ENCODE results near the gene PUM1.

DNA sequence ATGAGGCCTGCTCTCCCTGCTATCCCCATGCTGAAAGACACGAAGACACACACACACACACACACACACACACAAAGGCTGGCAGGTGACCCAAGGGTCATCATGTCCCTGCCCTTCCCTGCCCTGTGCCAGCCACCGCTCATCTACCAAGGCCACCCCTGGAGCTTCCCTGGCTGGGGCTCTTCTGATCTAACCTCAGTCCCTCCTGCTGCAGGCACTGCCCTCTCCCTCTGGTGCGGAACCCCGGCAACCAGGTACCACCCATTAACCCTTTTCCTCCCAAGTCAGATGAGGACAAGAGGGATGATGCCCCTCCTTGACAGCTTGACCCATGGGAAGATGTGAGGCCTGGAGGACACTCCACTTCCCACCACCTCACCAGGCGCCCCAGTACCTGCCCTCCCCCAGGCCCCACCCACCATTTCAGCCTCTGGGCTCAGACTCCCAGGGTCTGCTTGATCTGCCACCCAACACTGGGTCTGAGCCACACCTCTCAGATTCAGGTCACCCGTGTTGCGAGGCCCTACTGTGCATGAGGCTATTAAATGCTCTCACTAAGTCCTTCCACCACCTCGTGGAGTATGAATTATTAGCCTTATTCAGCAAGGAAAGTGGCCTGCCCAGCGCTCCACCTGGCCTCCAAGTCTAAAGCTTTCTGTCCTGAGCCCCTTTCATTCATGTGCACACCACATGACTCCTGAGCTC is 159.4 kb downstream of the PUM1 start:
- TF ChIP-seq, protein P1, sequence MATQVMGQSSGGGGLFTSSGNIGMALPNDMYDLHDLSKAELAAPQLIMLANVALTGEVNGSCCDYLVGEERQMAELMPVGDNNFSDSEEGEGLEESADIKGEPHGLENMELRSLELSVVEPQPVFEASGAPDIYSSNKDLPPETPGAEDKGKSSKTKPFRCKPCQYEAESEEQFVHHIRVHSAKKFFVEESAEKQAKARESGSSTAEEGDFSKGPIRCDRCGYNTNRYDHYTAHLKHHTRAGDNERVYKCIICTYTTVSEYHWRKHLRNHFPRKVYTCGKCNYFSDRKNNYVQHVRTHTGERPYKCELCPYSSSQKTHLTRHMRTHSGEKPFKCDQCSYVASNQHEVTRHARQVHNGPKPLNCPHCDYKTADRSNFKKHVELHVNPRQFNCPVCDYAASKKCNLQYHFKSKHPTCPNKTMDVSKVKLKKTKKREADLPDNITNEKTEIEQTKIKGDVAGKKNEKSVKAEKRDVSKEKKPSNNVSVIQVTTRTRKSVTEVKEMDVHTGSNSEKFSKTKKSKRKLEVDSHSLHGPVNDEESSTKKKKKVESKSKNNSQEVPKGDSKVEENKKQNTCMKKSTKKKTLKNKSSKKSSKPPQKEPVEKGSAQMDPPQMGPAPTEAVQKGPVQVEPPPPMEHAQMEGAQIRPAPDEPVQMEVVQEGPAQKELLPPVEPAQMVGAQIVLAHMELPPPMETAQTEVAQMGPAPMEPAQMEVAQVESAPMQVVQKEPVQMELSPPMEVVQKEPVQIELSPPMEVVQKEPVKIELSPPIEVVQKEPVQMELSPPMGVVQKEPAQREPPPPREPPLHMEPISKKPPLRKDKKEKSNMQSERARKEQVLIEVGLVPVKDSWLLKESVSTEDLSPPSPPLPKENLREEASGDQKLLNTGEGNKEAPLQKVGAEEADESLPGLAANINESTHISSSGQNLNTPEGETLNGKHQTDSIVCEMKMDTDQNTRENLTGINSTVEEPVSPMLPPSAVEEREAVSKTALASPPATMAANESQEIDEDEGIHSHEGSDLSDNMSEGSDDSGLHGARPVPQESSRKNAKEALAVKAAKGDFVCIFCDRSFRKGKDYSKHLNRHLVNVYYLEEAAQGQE (IDR thresholded peaks at IDR 0.05; ENCODE audit: insufficient read depth in 1 of 2, low read depth in 2 of 2, low read length in 2 of 2): no peak
- no peak for TF ChIP-seq POLR2AphosphoS5 (IDR thresholded peaks at IDR 0.05; ENCODE audit: low read depth, low read length)
- TF ChIP-seq TAF1 (IDR thresholded peaks at IDR 0.05; ENCODE audit: borderline replicate concordance, insufficient read depth, low read length): no peak
- no peak for TF ChIP-seq FOXP2 (optimal IDR thresholded peaks at IDR 0.05; ENCODE audit: borderline replicate concordance, extremely low read depth, extremely low read length, insufficient read depth)
- TF ChIP-seq SIN3A (IDR thresholded peaks at IDR 0.05; ENCODE audit: borderline replicate concordance, insufficient read depth, low read length): no peak

All from PFSK-1 (cell line).